Mesothelial cell of epicardium (in vitro differentiated cells): Measurements from ENCODE around the gene SFMBT2. TPM values are rescaled to one million over a fixed set of nuclear protein-coding genes. Genes with fewer than 3 reads are reported as not detected.

ENCODE experiments used
- DNase-seq, 2 experiments: peaks; one replicate each; pipeline ENCODE4 v3.0.0; 2021; ENCODE audit warnings: low spot score in 2 of 2; ENCODE audit not compliant: unreplicated experiment in 2 of 2
- H3K27ac Mint-ChIP-seq: 2 replicates; pipeline ENCODE4 v1.8.0; 2021; ENCODE audit warnings: mixed read lengths
- H3K27me3 Mint-ChIP-seq: 2 replicates; pipeline ENCODE4 v1.8.0; 2021; ENCODE audit warnings: low read depth, mixed read lengths
- H3K36me3 Mint-ChIP-seq: 2 replicates; pipeline ENCODE4 v1.8.0; 2021; ENCODE audit warnings: mixed read lengths
- H3K4me1 Mint-ChIP-seq: 2 replicates; pipeline ENCODE4 v1.8.0; 2021; ENCODE audit warnings: mixed read lengths
- H3K4me3 Mint-ChIP-seq: 2 replicates; pipeline ENCODE4 v1.8.0; 2021; ENCODE audit warnings: mild to moderate bottlenecking, moderate library complexity, mixed read lengths
- H3K9me3 Mint-ChIP-seq: 2 replicates; pipeline ENCODE4 v1.8.0; 2021; ENCODE audit warnings: mixed read lengths
- CTCF ChIP-seq: fragments of 200-600 bp; sonication (generic); IDR thresholded peaks from one replicate; pipeline ENCODE4 v1.5.0; 2021; ENCODE audit warnings: antibody characterized with exemption; ENCODE audit not compliant: unreplicated experiment
- total RNA-seq: library from RNA; stranded (reverse); gene quantifications from 3 replicates; pipeline ENCODE4 v1.2.1, GENCODE V29; 2021

The SFMBT2 gene
- total RNA-seq, 1 donor from 2014 or later: 2.3 TPM

DNA sequence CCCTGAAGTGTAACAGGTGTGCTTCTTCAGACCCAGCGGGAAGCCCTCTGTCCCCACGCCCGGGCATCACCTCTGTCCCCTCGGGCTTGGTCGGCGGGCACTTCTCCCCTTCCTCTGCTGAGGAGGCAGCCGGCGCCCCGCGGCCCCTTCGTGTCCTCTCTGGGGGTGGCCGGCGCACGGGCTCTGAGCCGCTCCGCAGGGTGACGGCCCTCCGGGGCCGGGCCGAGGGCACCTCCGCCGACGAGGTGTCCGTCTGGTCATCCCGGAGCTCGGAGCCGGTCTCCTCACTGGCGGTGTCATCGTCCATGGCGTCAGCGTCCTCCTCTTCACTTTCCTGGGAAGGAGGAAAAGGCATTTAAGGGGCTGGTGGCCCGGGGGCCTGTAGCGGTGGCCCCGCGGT lies 239.0 kb downstream of the SFMBT2 start:
- Mint-ChIP-seq H3K4me1 (no peaks in the 10 kb centered on the region), H3K27me3 (peaks cover 4% of the 10 kb centered on the region), H3K27ac (no peak overlapping the region), H3K9me3 (no peaks in the 10 kb centered on the region), H3K36me3 (no peaks in the 10 kb centered on the region), H3K4me3 (no peak overlapping the region)
- DNase-seq: no peak
- no peak for TF ChIP-seq CTCF

- H3K27ac Mint-ChIP-seq: no peak overlapping the region
- H3K4me3 Mint-ChIP-seq: no peak overlapping the region
- H3K9me3 Mint-ChIP-seq: no peaks in the 10 kb centered on the region
- no peak for DNase-seq
- no peak for TF ChIP-seq CTCF
- no peaks in the 10 kb centered on the region for H3K4me1 Mint-ChIP-seq
- peaks cover 4% of the 10 kb centered on the region for H3K27me3 Mint-ChIP-seq
- H3K36me3 Mint-ChIP-seq: no peaks in the 10 kb centered on the region
These were observed 240.1 kb downstream of the SFMBT2 start for GRCh38 chr10:7170626-7171322.

GRCh38 chr10:7168414-7168813 lies 242.4 kb downstream of the SFMBT2 start:
- no peak for TF ChIP-seq CTCF
- Mint-ChIP-seq H3K36me3 (no peaks in the 10 kb centered on the region), H3K4me3 (no peak overlapping the region), H3K27ac (no peak overlapping the region), H3K27me3 (no peaks in the 10 kb centered on the region), H3K4me1 (no peaks in the 10 kb centered on the region), H3K9me3 (no peaks in the 10 kb centered on the region)
- no peak for DNase-seq

- Mint-ChIP-seq H3K4me1 (no peaks in the 10 kb centered on the region), H3K4me3 (no peak overlapping the region), H3K36me3 (no peaks in the 10 kb centered on the region), H3K9me3 (no peaks in the 10 kb centered on the region), H3K27ac (no peak overlapping the region), H3K27me3 (peaks cover 15% of the 10 kb centered on the region)
- DNase-seq: no peak
- no peak for TF ChIP-seq CTCF
These were observed 245.2 kb downstream of the SFMBT2 start for GRCh38 chr10:7165500-7166177.

- Mint-ChIP-seq H3K27ac (no peak overlapping the region), H3K4me1 (no peaks in the 10 kb centered on the region), H3K27me3 (peaks cover 20% of the 10 kb centered on the region), H3K36me3 (no peaks in the 10 kb centered on the region), H3K4me3 (no peak overlapping the region), H3K9me3 (no peaks in the 10 kb centered on the region)
- TF ChIP-seq CTCF: no peak
- DNase-seq: no peak
These were observed 245.9 kb downstream of the SFMBT2 start for GRCh38 chr10:7164955-7165354.
